Tibial nerve (tissue), 3 donors: ENCODE measurements around the gene KAZN.

Experiments used
- POLR2A ChIP-seq, 2 donors: fragments of 450-650 bp; IDR thresholded peaks; one replicate each; pipeline ENCODE4 v1.6.1; 2017; ENCODE audit warnings: antibody characterized with exemption in 2 of 2, mild to moderate bottlenecking in 2 of 2, moderate library complexity in 2 of 2
- TF ChIP-seq, protein P1 (sequence below), 5 experiments: fragments of 200-600 bp in 3 of 5; fragments of 450-650 bp in 2 of 5; sonication (generic) in 3 of 5; IDR thresholded peaks; one replicate each; pipeline ENCODE4 v1.5.1; 2016 to 2019; ENCODE audit warnings: antibody characterized with exemption in 5 of 5, mild to moderate bottlenecking in 3 of 5, moderate library complexity in 2 of 5

GRCh38 chr1:14608308-14608707 lies 9.8 kb downstream of the KAZN start:
- TF ChIP-seq, protein P1, sequence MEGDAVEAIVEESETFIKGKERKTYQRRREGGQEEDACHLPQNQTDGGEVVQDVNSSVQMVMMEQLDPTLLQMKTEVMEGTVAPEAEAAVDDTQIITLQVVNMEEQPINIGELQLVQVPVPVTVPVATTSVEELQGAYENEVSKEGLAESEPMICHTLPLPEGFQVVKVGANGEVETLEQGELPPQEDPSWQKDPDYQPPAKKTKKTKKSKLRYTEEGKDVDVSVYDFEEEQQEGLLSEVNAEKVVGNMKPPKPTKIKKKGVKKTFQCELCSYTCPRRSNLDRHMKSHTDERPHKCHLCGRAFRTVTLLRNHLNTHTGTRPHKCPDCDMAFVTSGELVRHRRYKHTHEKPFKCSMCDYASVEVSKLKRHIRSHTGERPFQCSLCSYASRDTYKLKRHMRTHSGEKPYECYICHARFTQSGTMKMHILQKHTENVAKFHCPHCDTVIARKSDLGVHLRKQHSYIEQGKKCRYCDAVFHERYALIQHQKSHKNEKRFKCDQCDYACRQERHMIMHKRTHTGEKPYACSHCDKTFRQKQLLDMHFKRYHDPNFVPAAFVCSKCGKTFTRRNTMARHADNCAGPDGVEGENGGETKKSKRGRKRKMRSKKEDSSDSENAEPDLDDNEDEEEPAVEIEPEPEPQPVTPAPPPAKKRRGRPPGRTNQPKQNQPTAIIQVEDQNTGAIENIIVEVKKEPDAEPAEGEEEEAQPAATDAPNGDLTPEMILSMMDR (IDR thresholded peaks at IDR 0.05), result no peak
- no peak for TF ChIP-seq POLR2A (IDR thresholded peaks at IDR 0.05)
